Parietal lobe (tissue), 1 donor: ENCODE measurements around the gene PCDHGA7. TPM values are rescaled to one million over a fixed set of nuclear protein-coding genes. Genes with fewer than 3 reads are reported as not detected.

Experiments
- total RNA-seq: library from RNA; depleted of rRNA; stranded (reverse); fragments of >200 nt; gene quantifications from one replicate; pipeline ENCODE4 v1.2.3, GENCODE V29; 2014

Gene PCDHGA7
- total RNA-seq: 23.8 TPM

DNA sequence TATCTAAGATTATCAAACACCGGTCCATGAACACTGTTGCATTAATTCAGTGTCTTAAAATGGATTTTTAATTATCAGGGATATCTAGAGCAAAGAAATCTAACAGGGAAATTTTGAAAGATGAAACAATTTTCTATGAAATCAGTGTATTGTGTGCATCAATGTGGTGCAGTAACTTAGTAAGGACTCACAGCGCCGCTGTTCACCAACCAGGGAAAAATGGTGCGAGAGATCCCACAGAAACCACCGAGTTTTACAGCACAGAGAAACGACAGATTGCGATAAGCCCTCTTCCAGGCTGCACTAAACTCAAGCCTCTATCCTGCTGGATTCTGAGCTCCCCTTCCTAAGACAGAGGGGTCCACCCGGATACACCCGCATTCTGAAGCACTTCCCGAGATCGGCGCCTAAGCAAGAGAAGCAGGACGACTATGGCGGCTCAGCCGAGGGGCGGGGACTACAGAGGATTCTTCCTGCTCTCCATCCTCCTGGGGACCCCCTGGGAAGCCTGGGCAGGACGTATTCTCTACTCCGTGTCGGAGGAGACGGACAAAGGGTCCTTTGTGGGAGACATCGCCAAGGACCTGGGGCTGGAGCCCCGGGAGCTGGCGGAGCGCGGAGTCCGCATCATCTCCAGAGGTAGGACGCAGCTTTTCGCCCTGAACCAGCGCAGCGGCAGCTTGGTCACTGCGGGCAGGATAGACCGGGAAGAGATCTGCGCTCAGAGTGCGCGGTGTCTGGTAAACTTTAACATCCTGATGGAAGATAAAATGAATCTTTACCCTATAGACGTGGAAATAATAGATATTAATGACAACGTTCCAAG, at the start of gene PCDHGA7:
Gene PCDHGA7, plus strand, starts transcription at position 274 of the 826 bp plus-strand sequence. Its CDS starts 158 bp downstream, at position 432.

GRCh38 chr5:141338538-141339306, 43.8 kb upstream of the PCDHGA7 start, which contains the start of gene PCDHGA2:
Gene PCDHGA2 (plus strand): TSS chr5:141338760.

DNA sequence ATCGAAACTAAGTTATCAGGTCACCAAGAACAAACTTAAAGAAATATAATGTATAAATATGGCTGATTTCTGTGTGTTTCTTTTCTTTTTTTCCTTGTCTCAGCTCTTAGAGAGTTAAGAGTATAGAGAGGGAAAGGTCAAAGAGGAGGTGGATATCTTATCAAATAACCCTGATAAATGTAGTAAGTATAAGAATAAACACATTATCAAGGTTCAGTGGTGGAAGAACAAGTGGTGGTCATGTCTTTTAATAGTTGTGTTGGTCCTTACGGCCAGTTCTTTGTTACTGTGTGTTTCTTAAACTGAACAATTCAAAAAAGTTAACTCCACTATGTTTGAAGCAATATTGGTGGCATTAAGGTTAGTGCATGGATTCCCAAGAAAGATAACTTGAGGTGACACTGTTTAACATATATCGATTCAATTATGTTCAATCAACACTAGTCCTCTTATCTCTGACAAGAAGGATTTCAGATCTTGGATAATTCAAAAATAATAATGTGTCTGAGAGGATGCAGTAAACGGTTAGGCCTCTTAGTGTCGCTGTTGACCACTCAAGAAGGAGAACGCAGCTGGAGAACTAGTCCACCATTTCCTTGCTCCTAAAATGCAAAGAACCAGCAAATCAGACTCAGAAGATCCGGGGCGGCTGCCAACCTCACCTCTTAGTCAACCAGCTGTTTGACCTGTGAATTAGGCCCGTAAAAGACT, 39.1 kb upstream of the PCDHGA7 start, which contains the start of gene PCDHGA3:
Gene PCDHGA3, plus strand, starts transcription at position 588 of the 711 bp plus-strand sequence. CDS start 205 bp downstream, outside the sequence.

GRCh38 chr5:141349917-141350619, 32.5 kb upstream of the PCDHGA7 start, which contains the start of gene PCDHGB1:
Gene PCDHGB1 (plus strand): TSS chr5:141350099. CDS start chr5:141350261, 162 bp downstream.

DNA sequence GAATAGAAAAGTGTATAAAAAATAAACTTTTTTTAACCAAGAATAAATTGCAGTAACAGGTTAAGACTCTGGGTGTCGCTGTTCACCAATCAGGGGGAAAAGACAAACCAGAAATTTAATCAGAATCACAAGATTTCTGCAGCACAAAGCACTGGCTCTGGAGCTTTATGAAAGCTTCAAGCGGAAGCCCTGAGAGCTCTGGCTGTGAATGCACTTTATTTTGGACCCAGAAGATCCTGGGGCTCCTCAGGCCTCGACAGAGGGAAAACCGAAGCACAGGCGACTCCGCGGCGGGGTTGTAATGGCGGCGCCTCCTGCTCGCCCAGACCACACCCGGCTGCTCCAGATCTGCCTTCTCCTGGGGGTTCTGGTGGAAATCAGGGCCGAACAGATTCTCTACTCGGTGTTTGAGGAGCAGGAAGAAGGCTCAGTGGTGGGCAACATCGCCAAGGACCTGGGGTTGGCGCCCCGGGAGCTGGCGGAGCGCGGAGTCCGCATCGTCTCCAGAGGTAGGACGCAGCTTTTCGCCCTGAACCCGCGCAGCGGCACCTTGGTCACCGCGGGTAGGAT, 27.6 kb upstream of the PCDHGA7 start, which contains the start of gene PCDHGA4:
Gene PCDHGA4, plus strand, starts transcription at position 122 of the 570 bp plus-strand sequence. Its CDS starts 87 bp downstream, at position 209.

GRCh38 chr5:141359790-141360426, 22.6 kb upstream of the PCDHGA7 start, which contains the start of gene PCDHGB2:
Gene PCDHGB2 (plus strand): TSS chr5:141359994. CDS start chr5:141360136, 142 bp downstream.

DNA sequence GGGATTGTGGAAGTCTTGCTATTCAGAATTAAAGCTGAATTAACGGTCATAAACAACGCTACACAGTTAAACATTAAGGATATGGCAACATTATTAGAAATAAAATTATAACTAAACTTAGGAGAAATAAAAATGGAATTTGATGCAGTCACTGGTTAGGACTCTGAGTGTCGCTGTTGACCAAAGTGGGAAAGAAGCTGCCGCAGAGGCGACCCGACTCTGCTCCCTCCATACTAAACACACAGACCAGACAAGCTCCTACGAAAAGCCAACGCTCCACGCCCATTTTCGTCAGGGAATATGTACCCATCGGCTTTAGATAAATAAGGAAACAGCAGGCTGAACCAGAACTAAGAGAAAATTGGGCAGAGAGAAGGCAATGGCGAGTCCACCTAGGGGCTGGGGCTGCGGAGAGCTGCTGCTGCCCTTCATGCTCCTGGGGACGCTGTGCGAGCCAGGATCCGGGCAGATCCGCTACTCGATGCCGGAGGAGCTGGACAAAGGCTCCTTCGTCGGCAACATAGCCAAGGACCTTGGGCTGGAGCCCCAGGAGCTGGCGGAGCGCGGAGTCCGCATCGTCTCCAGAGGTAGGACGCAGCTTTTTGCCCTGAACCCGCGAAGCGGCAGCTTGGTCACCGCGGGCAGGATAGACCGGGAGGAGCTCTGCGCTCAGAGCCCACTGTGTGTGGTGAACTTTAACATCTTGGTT, 18.4 kb upstream of the PCDHGA7 start, which contains the start of gene PCDHGA5:
Gene PCDHGA5, plus strand, starts transcription at position 211 of the 709 bp plus-strand sequence. Its CDS starts 169 bp downstream, at position 380.

GRCh38 chr5:141369994-141370848, 12.3 kb upstream of the PCDHGA7 start, which contains the start of gene PCDHGB3:
Gene PCDHGB3 (plus strand): TSS chr5:141370242. CDS start chr5:141370395, 153 bp downstream.

DNA sequence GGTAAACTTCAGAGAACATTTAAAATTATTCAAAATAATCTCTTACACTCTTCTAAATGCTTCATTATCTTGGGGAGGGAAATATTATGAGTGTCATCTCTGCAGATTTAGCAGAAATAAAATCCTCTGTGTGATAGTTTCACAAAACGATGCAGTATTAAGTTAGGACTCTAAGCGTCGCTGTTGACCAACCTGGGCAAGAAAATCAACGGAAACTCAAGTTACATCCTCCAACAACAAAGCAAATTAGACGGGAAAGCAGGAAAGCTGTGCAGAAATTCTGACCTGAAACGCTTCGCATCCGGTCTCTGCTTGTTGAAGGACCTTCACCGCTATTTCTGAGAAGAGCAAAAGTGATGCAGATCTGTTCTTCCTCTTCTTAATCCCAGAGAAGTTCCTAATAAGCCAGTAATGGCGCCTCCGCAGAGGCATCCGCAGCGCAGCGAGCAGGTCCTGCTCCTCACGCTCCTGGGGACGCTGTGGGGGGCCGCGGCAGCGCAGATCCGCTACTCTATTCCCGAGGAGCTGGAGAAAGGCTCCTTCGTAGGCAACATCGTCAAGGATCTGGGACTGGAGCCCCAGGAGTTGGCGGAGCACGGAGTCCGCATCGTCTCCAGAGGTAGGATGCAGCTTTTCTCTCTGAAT, 8.7 kb upstream of the PCDHGA7 start, which contains the start of gene PCDHGA6:
Gene PCDHGA6, plus strand, starts transcription at position 219 of the 645 bp plus-strand sequence. Its CDS starts 193 bp downstream, at position 412.

DNA sequence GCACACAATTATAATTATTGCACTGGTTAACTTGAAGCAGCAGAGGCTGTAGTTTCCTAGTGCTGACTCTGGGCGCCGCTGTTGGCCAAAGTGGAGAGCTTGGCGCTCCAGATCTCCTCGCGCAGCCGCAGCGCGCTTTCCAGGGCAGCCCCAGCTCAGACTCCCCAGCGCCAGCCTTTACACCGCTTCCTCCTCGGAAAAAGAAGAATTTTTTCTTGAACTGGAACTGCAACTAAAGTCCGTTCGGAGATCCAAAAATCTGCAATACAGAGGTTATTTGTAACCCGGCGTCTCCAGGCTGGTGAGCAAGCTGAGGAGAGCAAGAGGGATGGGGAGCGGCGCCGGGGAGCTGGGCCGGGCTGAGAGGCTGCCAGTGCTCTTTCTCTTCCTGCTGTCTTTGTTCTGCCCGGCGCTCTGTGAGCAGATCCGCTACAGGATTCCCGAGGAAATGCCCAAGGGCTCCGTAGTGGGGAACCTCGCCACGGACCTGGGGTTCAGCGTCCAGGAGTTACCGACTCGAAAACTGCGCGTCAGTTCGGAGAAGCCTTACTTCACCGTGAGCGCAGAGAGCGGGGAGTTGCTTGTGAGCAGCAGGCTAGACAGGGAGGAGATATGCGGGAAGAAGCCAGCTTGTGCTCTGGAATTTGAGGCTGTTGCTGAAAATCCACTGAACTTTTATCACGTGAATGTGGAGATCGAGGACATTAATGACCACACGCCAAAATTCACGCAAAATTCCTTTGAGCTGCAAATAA, 5.2 kb downstream of the PCDHGA7 start, which contains the start of gene PCDHGB4:
Gene PCDHGB4, plus strand, starts transcription at position 142 of the 755 bp plus-strand sequence. Its CDS starts 187 bp downstream, at position 329.

DNA sequence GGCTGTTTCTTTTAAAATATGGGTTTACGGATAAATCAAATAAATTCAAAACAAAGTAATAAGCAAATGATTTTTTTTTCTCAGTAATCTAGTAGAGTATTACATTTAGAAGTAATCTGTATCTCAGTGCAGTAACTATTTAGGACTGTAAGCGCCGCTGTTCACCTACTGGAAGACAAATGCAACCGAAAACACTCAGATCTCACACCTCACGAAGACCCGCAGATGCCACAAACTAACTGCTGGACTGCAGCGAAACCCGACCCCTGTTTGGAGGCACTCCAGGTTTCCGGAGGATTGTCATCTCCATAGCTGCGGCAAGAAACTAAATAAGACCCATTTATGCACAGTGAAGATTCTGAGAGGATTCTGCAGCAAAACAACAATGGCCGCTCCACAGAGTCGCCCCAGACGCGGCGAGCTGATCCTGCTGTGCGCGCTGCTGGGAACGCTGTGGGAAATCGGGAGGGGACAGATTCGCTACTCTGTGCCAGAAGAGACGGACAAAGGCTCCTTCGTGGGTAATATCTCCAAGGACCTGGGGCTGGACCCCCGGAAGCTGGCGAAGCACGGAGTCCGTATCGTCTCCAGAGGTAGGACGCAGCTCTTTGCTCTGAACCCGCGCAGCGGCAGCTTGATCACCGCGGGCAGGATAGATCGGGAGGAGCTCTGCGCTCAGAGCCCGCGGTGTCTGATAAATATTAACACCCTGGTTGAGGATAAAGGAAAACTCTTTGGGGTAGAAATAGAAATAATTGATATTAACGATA, 10.1 kb downstream of the PCDHGA7 start, which contains the start of gene PCDHGA8:
Gene PCDHGA8, plus strand, starts transcription at position 205 of the 770 bp plus-strand sequence. Its CDS starts 181 bp downstream, at position 386.

DNA sequence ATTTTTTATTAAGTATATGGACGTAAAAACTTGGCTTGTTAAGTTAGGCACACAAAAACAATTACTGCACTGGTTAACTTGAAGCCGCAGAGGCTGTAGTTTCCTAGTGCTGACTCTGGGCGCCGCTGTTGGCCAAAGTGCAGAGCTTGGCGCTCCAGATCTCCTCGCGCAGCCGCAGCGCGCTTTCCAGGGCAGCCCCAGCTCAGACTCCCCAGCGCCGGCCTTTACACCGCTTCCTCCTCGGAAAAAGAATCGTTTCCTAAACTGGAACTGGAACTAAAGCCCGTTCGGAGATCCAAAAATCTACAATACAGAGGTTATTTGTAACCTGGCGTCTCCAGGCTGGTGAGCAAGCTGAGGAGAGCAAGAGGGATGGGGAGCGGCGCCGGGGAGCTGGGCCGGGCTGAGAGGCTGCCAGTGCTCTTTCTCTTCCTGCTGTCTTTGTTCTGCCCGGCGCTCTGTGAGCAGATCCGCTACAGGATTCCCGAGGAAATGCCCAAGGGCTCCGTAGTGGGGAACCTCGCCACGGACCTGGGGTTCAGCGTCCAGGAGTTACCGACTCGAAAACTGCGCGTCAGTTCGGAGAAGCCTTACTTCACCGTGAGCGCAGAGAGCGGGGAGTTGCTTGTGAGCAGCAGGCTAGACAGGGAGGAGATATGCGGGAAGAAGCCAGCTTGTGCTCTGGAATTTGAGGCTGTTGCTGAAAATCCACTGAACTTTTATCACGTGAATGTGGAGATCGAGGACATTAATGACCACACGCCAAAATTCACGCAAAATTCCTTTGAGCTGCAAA, 15.4 kb downstream of the PCDHGA7 start, which contains the start of gene PCDHGB5:
Gene PCDHGB5, plus strand, starts transcription at position 192 of the 796 bp plus-strand sequence. Its CDS starts 181 bp downstream, at position 373.

DNA sequence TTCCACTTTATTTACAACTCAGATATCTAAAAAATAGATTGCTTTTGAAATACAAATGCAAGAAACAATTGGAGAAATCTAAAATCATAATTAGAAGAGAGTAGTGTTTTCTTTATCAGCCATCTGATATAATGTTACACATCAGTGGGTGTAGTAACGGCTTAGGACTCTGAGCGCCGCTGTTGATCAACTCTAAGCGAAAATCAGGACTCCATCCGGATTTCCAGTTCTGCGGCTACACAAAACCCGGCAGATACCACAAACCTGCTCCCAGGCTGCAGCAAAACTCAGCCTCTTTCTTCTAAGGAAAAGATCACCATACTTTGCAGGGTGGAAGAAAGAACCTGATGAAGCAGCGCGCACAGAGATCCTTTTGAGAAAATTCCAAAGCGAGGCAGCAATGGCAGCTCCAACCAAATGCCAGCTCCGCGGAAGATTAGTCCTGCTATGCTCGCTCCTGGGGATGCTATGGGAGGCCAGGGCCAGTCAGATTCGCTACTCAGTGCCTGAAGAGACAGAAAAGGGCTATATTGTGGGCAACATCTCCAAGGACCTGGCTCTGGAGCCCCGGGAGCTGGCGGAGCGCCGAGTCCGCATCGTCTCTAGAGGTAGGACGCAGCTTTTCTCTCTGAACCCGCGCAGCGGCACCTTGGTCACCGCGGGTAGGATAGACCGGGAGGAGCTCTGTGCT, 20.2 kb downstream of the PCDHGA7 start, which contains the start of gene PCDHGA9:
Gene PCDHGA9, plus strand, starts transcription at position 226 of the 691 bp plus-strand sequence. Its CDS starts 175 bp downstream, at position 401.

DNA sequence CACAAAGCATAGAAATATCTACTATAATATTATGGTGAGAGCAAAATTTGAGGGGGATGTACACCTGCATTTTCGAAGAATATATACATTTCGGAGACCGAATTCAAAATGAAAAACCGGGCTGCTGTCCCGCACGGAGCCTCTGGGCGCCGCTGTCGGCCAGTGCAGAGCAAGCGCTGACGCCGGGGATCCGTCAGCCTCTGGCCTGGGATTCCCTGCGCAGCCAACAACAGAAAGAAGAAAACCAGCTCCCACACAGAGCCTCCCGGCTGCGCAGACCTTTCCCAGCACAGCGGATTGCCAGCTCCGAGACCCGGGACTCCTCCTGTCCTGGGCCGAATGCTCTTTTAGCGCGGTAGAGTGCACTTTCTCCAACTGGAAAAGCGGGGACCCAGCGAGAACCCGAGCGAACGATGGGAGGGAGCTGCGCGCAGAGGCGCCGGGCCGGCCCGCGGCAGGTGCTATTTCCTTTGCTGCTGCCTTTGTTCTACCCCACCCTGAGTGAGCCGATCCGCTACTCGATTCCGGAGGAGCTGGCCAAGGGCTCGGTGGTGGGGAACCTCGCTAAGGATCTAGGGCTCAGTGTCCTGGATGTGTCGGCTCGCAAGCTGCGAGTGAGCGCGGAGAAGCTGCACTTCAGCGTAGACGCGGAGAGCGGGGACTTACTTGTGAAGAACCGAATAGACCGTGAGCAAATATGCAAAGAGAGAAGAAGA, 25.4 kb downstream of the PCDHGA7 start, which contains the start of gene PCDHGB6:
Gene PCDHGB6, plus strand, starts transcription at position 232 of the 716 bp plus-strand sequence. Its CDS starts 182 bp downstream, at position 414.

